HG03457 (cell line): ENCODE results near the gene COL4A2.
"Not testable (repeated sequence)": the region's sequence is repeated elsewhere in the genome, so short reads cannot be mapped to it uniquely, and the experiment has no call there.

ENCODE experiments used
- ATAC-seq: cut with Tn5 transposase; IDR thresholded peaks from one replicate; pipeline ENCODE4 v1.9.1; 2021; ENCODE audit warnings: moderate number of reproducible peaks; ENCODE audit not compliant: unreplicated experiment

COL4A2 gene

GRCh38 chr13:110523838-110524540 is 216.9 kb downstream of the COL4A2 start:
- ATAC-seq = no peak

GRCh38 chr13:110524541-110525257 is 217.6 kb downstream of the COL4A2 start:
- no peak for ATAC-seq

DNA sequence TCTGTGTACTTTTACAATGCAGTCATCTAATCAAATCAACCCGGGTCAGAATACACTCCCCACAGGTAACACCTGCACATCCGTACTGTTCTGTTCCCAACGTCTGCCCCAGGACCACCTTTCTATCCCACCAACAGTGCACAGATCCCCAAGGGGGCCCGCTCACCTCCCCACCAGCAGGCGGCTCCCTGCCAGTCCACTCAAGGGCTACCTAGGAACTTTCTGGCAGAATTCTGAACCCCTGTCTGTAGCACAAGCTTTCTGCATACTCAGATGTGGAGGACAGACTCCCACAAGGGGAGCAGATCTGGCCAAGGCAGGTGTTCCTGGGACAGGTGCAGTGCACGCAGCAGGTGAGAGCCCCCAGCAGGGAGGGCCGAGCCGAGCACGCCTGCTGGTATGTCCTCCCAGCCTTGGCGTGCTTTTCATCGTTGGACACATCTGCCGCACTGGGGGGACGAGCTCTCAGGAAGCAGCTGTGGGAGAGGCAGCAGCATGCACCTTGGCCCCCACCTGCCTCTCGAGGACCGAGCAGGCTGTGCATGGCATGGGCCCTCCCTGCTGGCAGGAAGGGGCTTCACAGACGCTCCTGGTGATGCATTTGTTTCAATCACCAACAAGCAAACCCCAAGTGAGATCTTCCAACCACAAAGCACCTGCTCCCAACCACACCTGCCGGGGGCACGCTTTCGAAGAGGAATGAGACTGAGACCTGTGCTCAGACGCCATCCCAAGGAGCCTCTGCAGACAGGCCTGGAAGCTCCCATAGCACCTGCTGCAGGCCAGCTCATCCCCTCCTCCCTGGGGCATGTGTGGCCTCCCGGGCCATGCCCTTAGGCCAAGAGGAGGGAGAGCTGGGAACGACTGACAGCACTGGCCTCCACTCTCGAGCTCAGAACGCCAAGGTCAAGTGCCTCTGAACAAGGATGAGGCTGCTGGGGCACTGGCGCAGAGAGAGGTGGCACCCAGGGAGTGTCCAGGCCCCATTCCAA is 218.5 kb downstream of the COL4A2 start:
- peak; percentile 87 for ATAC-seq

- no peak for ATAC-seq
Measured at GRCh38 chr13:110528371-110528770, 221.3 kb downstream of the COL4A2 start.

DNA sequence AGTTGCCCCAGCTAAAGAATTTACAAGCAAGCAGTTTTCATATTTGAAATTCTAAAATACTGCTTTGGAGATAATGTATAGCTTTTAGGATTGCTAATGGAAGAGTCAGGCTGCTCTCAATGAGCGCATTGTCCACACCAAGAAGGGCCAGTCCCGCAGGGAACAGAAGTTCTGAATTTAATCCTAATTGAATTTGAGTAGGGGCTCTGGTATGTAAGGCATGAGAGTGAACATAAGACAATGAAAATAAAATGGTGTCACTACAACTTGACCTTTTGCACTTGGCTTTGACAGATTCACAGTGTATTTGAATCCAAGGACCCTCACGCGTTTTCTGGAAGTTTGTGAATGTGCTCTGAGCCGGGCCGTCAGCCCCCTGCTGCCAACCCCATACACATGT is 221.8 kb downstream of the COL4A2 start:
- ATAC-seq = no peak

DNA sequence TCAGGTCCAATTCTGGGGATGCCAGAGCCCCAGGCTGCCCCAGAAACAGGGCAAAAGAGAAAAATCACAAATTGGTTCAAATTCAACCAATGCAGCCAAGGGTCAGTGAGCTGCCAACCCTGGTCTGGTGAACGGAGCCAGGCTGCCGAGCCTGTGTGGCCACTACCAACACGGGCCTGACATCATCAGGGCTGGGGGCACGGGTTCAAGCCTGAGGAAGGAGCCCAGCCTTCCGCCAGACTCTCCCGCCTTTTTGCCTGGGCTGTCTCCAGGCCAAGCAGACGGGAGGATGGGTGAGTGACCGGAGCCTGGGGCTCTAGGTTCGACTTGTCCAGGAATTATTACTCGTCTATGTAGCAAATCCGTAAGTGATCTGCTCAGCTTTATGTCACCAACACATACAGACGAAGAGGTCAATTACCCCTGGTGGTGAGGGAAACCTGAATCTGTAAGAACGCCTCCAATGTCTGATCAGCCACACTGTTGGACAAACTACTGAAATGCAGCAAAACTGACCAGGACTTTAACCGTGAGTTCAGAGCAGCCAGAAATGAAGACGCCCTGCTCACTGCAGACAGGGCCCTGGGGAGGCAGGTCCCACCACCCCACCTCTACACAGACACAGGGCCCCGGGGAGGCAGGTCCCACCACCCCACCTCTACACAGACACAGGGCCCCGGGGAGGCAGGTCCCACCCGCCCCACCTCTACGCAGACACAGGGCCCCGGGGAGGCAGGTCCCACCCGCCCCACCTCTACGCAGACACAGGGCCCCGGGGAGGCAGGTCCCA is 222.6 kb downstream of the COL4A2 start:
- no peak for ATAC-seq

GRCh38 chr13:110531100-110531499 is 224.0 kb downstream of the COL4A2 start:
- no peak for ATAC-seq

- ATAC-seq = no peak
Measured at GRCh38 chr13:110531671-110532083, 224.6 kb downstream of the COL4A2 start.

DNA sequence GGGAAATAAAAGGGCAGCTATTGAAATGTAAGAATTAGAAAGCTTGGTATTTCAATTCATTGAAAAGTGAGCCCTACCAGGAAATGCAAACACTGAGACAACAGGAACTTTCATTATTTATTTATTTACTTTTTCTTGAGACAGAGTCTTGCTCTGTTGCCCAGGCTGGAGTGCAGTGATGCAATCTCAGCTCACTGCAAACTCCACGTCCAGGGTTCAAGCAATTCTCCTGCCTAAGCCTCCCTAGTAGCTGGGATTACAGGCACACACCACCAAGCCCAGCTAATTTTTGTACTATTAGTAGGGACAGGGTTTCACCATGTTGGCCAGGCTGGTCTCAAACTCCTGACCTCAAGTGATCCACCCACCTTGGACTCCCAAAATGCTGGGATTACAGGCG is 225.2 kb downstream of the COL4A2 start:
- ATAC-seq = not testable (repeated sequence)

- ATAC-seq = no peak
Measured at GRCh38 chr13:110533771-110534670, 226.9 kb downstream of the COL4A2 start.

DNA sequence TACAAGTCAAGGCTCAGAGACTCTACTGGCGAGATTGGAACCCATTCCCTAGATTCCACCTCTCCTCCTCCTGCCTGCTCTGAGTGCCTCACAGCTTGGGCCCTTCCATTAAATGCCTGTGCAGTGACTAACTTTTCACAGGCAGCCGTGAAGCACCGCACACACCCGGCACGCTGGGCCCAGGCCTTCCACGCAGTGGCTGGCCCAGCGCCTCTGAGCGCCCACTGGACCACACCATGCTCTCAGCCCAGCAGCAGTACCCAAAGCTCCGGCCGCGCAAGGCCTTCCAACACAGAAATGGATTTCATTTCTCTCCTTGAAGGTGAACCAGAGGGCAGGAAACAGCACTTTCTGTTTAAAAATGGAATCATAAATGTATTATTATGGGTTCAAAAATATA is 228.4 kb downstream of the COL4A2 start:
- ATAC-seq = no peak

DNA sequence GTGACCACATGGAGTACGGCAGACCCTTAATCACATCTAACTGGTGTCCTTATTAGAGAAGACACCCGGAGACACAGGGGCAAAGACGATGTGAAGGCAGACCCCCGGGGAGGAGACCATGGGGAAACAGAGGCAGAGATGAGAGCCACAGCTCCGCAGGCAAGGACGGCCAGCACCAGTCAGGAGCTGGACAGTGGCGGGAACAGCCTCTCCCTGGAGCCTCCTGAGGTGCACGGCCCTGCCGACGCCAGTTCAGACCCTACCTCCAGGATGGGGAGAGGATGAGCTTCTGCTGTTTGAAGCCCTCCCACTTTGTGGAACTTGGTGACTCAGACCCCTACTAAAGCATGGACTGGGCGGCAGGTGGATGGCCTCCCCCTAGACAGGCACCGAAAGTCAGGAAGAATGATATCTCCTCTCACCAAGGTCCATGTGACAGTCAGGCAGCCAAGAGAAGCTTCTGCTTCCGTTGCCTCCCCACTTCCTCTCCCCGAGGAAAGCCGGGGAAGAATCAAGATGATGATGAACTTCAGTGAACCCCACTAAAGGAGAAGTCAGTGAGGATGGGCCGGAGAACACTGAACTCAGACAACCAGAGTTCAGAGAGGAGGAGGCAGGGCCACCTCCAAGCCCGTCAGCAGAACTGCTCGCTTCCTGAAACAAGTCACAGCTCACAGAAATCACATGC is 229.1 kb downstream of the COL4A2 start:
- no peak for ATAC-seq

GRCh38 chr13:110538632-110539031 is 231.5 kb downstream of the COL4A2 start:
- ATAC-seq = no peak

DNA sequence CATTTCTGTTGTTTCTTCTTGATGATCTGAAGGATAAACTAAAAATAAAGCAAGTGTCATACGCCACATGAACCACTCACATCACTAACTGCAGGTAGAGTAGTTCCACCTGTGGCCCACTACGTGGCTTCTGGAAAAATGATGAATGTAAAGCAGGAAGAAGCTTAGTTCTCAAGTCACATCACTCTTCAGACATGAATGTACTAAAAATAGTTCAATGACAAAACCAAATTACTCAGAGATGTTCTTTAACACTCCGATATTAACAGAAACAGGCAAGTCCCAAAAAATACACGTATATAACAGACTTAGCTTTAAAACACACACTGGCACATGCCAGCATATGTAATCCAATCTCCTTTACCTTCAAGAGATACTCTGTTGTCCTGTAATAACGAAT is 232.8 kb downstream of the COL4A2 start:
- no peak for ATAC-seq

- ATAC-seq = no peak
Measured at GRCh38 chr13:110540871-110541525, 233.9 kb downstream of the COL4A2 start.

DNA sequence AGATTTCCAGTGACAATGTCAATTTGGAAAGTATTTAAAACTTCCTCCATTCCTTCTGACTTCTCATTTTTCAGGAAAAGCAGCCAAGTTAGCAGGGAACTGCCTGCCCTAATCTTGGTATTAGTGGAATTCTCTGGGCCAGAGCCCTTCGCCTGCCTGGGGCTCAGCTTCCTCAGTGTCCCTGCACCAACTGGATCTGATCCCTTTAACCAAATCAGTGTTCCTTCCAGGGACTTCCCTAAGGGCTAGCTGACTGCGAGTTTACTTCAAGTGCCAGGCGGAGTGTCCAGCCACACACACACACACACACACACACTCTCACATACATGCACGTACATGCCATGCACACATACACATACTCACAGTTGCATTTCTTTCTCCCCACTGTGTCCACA is 234.4 kb downstream of the COL4A2 start:
- ATAC-seq = no peak

DNA sequence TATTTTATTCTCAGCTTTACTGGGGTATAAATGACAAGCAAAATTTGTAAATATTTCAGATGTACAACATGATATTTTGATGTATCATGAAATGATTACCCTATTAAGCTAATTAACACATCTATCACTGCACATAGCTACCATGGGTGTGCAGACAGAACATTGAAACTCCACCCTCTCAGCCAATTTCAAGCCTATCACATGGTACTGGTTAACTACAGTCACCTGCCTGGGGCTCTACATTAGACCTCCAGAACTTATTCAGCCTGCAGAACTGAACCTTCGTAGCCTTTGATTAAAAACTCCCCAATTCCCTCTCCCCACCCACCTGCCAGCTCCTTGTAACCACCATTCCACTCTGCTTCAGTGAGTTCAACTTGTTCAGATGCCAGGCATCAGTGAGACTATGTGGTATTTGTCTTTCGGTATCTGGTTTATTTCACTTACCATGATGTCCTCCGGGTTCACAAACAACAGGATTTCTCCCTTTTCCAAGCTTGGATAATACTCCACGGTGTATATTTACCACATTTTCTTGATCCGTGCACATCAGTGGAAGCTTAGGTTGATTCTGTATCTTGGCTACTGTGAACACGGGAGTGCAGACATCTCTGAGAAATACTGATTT is 235.2 kb downstream of the COL4A2 start:
- ATAC-seq = no peak

- ATAC-seq = no peak
Measured at GRCh38 chr13:110546378-110546777, 239.3 kb downstream of the COL4A2 start.
